WI38 (cell line): Measurements from ENCODE around the gene SH3GLB1.

ENCODE experiments used
- H3K4me3 ChIP-seq: 2 replicates; pipeline ENCODE4 v1.5.1; 2011; ENCODE audit warnings: low read depth, mild to moderate bottlenecking, control low read depth, low read length
- TF ChIP-seq, protein P1 (sequence below): IDR thresholded peaks from 2 replicates; pipeline ENCODE4 v1.5.1; 2012; ENCODE audit warnings: low read depth, mild to moderate bottlenecking, control low read depth, low read length

Gene SH3GLB1

DNA sequence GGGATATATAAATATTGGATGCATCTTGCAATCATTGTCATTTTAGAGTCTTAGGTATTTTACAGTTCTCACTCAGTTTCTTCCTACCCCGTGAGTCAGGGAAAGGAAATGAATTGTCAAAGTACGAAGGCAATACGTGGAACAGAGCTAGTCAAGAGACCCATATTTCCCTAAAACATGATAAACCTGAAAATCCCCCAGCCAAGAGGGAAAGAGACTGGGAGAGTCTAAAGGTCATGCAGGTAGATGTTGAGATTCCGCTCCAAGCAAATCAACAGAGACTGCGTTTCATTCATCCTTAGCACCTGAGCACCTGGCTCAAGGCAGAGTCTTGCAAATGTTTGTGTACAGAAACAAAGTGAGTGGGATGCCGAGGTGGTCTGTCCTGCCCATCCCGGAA, 58.0 kb downstream of the SH3GLB1 start:
- TF ChIP-seq, protein P1, sequence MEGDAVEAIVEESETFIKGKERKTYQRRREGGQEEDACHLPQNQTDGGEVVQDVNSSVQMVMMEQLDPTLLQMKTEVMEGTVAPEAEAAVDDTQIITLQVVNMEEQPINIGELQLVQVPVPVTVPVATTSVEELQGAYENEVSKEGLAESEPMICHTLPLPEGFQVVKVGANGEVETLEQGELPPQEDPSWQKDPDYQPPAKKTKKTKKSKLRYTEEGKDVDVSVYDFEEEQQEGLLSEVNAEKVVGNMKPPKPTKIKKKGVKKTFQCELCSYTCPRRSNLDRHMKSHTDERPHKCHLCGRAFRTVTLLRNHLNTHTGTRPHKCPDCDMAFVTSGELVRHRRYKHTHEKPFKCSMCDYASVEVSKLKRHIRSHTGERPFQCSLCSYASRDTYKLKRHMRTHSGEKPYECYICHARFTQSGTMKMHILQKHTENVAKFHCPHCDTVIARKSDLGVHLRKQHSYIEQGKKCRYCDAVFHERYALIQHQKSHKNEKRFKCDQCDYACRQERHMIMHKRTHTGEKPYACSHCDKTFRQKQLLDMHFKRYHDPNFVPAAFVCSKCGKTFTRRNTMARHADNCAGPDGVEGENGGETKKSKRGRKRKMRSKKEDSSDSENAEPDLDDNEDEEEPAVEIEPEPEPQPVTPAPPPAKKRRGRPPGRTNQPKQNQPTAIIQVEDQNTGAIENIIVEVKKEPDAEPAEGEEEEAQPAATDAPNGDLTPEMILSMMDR: no peak
- H3K4me3 ChIP-seq: no peak overlapping the region

DNA sequence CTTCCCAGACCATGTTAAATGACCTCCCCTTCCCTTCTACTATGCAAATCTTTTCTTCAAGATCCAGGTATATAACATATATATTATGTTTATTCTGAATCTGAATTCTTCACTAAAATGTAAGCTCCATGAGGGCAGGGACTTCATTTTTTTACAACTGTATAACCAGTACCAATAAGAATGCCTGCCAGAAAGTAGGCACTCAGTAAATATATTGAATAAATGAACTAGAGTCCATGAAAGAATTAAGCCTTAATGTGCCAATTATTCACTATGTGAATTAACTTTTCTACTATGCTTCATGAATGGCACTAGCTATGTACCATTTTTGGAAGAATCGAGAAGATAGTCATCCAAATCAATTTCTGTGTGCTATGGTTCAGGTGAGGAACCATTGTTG, 60.1 kb downstream of the SH3GLB1 start:
- TF ChIP-seq, protein P1: no peak
- no peak overlapping the region for H3K4me3 ChIP-seq

DNA sequence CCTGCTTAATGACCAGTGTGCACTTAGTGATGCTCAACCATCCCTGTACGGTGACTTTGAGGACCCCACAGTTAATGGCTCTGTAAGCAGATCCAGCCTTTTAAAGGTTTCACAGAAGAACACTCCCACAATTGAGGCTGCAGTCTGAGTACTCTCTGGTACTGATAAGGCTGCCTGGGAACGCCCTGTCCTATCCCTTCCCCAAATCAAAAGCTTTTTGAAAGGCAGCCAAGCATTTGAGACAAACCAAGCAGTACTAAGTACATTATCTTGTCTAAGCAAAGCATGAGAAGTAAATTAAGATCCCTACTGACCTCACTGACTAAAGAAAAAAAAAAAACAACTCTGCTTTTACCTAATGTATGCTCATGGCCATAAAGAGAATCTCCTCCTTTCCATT, 60.7 kb downstream of the SH3GLB1 start:
- no peak overlapping the region for H3K4me3 ChIP-seq
- TF ChIP-seq, protein P1: no peak

DNA sequence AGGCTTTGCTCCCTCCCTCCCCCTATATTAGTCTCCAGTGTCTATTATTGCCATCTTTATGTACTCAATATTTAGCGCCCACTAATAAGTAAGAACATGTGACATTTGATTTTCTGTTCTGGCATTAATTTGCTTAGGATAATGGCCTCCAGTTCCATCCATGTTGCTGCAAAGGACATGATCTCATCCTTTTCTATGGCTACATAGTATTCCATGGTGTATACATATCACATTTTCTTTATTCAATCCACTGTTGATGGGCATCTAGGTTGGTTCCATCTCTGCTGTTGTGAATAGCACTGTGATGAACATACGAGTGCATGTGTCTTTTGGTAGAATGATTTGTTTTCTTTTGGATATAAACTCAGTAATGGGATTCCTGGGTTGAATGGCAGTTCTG, 61.3 kb downstream of the SH3GLB1 start:
- TF ChIP-seq, protein P1: no peak
- H3K4me3 ChIP-seq: no peak overlapping the region

DNA sequence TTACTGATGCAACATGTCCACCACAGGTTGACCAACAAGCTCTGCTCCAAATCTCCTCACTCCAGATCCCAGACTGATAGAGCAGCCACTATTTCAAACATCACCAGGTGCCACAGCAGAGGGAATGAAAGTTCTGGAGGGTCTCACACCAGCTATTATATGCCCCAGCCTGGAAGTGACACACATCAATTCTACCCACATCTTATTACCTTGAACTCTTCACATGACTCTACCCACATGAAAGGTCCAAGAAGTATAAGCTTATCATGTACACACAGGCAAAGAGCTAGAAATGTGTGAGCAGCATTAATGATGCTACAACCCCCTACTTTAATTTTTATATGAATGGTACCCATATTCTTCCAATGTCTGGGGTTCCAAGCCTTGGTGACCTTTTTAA, 64.2 kb downstream of the SH3GLB1 start:
- TF ChIP-seq, protein P1: no peak
- H3K4me3 ChIP-seq: no peak overlapping the region

DNA sequence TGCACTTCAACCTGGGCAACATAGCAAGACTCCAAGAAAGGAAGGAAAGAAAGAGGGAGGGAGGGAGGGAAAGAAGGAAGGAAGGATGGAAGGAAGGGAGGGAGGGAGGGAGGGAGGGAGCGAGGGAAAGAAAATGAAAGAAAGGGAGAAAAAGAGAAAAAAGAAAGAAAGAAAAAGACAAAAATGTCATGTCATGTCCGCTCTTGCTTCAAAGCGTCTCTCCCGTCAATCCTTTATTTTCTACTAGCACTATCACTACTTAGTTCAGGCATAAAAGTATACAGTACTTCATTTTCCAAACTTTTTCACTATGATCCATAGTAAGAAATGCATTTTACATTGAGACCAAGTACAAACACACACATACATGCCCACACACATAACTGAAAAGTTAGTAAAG, 64.7 kb downstream of the SH3GLB1 start:
- no peak overlapping the region for H3K4me3 ChIP-seq
- TF ChIP-seq, protein P1: no peak

DNA sequence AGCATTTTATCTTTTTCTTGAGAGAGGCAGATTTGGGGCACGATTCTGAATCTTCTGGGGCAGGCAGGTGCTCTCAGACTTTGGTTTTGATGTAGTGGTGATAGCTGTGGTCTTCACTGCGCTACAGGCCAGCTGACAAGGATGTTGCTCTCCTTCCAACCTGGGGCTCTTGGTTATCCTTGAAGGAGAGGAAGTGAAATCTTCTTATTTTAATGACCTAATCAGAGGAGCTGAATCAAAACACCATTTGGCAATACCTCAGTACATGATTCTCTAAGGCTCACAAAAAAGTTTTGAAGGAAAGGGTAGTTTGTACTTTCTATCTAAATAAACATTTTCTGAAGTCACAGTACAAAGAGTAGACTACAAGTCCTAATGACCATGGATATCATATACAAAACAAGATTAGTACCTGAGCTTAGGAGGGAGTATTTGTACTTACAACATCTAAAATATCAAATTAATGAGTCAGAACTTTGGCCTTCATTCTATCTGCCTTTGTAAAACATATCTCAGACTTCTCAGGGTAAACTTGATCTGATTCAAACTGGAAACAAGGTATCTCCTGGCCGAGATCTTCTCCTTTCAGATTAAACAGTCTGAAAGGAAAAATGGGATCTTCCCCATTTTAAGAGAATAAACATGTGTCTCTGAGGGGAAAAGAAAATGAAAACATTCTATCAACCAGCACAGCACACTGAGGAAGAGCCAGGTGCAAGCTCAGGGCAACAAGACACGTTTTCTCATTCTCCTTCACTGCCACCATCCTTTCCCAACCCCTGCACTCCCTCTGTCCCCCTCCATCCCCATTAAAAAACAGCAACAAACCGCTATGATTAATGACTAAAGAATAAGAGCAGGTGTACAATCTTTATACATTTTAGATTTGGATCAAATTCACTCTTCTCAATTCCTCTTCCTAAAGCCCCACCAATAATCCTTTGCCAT, 69.2 kb downstream of the SH3GLB1 start:
- TF ChIP-seq, protein P1: no peak
- H3K4me3 ChIP-seq: peak overlapping the region; percentile 44
